SK-N-MC (cell line): Measurements from ENCODE around the gene TPR.

Experiments
- EZH2 ChIP-seq: fragments of 200-600 bp; sonication (generic); IDR thresholded peaks from one replicate; pipeline ENCODE4 v1.6.1; 2017; ENCODE audit warnings: antibody characterized with exemption
- FOXP2 ChIP-seq: optimal IDR thresholded peaks from 2 replicates; pipeline ENCODE3; 2011; ENCODE audit warnings: mild to moderate bottlenecking, moderate library complexity; ENCODE audit not compliant: insufficient read depth; ENCODE audit errors: extremely low read length, control extremely low read depth
- POLR2AphosphoS5 ChIP-seq: IDR thresholded peaks from 2 replicates; pipeline ENCODE4 v1.6.1; 2012; ENCODE audit warnings: mild to moderate bottlenecking, low read depth, low read length, borderline replicate concordance

DNA sequence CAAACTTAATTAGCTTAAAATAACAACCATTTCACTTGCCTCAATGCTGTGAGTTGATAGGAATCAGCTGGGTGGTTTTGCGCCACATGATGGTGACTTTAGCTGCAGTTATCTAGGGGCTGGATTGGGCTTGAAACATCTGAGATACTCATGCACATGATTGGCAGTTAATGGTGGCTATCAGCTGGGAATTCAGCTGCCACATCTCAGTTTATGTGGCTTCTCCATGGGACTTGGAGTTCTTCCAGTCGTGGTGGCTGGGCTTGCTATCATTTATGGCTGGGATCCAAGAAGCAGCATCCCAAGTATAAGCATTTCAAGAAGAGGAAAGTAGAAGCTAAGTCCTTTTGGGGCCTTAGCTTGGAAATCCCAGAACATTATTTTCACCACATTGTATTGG, 49.5 kb upstream of the TPR start:
- TF ChIP-seq POLR2AphosphoS5 (no peak), EZH2 (no peak), FOXP2 (no peak)
